AG04449 (cell line): ENCODE results near the gene CFAP97D2.

Experiments
- CTCF ChIA-PET: fragments of 350-600 bp; formaldehyde crosslinking; extraction: SDS; loops from one replicate; lab custom pipeline; 2021; ENCODE audit warnings: antibody characterized with exemption; lab: Yijun Ruan, JAX
- POLR2A ChIA-PET: fragments of 400-600, 350-600 bp; formaldehyde crosslinking; extraction: SDS; loops from one replicate; lab custom pipeline; 2020; ENCODE audit warnings: antibody characterized with exemption, inconsistent platforms; lab: Yijun Ruan, JAX
- DNase-seq: peaks from one replicate; pipeline ENCODE4 v3.0.0-alpha.2; 2010; ENCODE audit warnings: low read depth, low spot score
- H3K4me3 ChIP-seq: 2 replicates; pipeline ENCODE4 v1.5.1; 2011; ENCODE audit warnings: low read depth, mild to moderate bottlenecking, control low read depth, low read length
- TF ChIP-seq, protein P1 (sequence below): IDR thresholded peaks from one replicate; pipeline ENCODE4 v1.5.1; 2011; ENCODE audit warnings: mild to moderate bottlenecking, moderate library complexity, low read length, control low read depth, inconsistent platforms; ENCODE audit not compliant: insufficient read depth; ENCODE audit errors: missing control alignments

CFAP97D2 gene

GRCh38 chr13:114235697-114236096 is 56.6 kb downstream of the CFAP97D2 start:
- DNase-seq = no peak
- ChIA-PET POLR2A (no interaction called here), CTCF (interaction anchor here (1.0 to 1.4 kb wide), 2 partner anchors 11 to 288 kb away, joined by 3 read pairs; no protein-coding TSS in a partner anchor)
- TF ChIP-seq, protein P1, sequence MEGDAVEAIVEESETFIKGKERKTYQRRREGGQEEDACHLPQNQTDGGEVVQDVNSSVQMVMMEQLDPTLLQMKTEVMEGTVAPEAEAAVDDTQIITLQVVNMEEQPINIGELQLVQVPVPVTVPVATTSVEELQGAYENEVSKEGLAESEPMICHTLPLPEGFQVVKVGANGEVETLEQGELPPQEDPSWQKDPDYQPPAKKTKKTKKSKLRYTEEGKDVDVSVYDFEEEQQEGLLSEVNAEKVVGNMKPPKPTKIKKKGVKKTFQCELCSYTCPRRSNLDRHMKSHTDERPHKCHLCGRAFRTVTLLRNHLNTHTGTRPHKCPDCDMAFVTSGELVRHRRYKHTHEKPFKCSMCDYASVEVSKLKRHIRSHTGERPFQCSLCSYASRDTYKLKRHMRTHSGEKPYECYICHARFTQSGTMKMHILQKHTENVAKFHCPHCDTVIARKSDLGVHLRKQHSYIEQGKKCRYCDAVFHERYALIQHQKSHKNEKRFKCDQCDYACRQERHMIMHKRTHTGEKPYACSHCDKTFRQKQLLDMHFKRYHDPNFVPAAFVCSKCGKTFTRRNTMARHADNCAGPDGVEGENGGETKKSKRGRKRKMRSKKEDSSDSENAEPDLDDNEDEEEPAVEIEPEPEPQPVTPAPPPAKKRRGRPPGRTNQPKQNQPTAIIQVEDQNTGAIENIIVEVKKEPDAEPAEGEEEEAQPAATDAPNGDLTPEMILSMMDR = no peak
- peak overlapping the region; percentile 90 for H3K4me3 ChIP-seq

GRCh38 chr13:114236227-114236626 is 57.2 kb downstream of the CFAP97D2 start:
- peak overlapping the region; percentile 90 for H3K4me3 ChIP-seq
- POLR2A ChIA-PET = no interaction called here
- CTCF ChIA-PET = interaction anchor here (1.0 to 1.9 kb wide), 4 partner anchors 10 to 289 kb away, joined by 3 to 7 read pairs (median 3); no protein-coding TSS in a partner anchor
- no peak for DNase-seq
- TF ChIP-seq, protein P1 = no peak

GRCh38 chr13:114237415-114238112 is 58.5 kb downstream of the CFAP97D2 start:
- H3K4me3 ChIP-seq = no peak overlapping the region
- ChIA-PET CTCF (interaction anchor here (1.2 to 1.9 kb wide), 2 partner anchors 8 to 11 kb away, joined by 4 to 7 read pairs; no protein-coding TSS in a partner anchor), POLR2A (no interaction called here)
- TF ChIP-seq, protein P1 = no peak
- DNase-seq = no peak

DNA sequence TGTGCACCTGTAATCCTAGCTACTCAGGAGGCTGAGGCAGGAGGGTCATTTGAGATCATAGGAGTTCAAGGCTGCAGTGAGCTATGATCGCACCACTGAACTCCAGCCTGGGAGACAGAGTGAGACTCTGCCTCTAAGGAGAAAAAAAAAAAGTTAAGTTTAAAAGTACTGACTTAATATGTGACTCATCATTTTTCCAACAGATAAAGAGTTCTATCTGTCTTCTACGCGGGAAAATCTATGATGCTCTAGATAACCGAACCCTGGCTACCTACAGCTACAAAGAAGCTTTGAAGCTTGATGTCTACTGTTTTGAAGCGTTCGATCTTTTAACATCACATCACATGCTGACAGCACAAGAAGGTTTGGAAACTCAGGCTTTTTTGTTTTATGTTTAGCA is 62.9 kb downstream of the CFAP97D2 start:
- H3K4me3 ChIP-seq = no peak overlapping the region
- CTCF ChIA-PET = no interaction called here
- POLR2A ChIA-PET = no interaction called here
- no peak for DNase-seq
- TF ChIP-seq, protein P1 = no peak

DNA sequence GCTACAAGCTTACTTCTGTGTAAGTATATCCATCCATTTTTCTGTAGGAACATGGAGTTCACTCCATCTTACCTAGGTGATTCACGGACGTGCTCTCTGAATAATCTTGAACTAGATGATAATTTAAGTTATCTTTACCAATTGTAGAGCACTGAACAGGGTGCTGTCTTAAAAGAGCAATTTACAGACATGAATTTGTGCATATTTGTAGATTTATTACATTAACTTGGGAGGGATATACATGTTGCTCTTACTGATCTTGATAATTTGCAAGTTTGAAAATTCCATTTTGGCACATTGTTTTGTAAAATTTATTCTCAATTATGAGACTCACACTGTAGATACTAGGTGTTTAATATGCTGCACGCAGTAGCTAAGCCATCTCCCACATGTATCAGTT is 64.9 kb downstream of the CFAP97D2 start:
- ChIA-PET CTCF (no interaction called here), POLR2A (no interaction called here)
- TF ChIP-seq, protein P1 = no peak
- no peak for DNase-seq
- H3K4me3 ChIP-seq = no peak overlapping the region

DNA sequence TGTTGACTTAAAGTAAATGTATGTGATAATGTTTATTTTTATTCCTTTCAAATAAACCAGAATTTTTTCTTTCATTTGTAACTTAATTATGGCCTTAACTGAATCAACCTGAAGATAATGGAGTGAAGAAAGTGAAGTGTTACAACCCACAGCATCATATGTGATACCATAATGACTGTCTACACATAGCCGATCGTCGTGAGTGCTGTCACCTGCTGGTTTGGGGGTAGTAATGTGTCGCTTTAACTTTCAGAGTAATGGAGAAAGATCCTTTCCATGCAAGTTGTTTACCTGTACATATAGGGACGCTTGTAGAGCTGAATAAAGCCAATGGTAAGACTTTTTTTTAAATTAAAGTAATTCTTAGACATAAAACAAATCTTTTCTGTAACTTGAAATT is 65.6 kb downstream of the CFAP97D2 start:
- no peak overlapping the region for H3K4me3 ChIP-seq
- CTCF ChIA-PET = no interaction called here
- TF ChIP-seq, protein P1 = no peak
- POLR2A ChIA-PET = no interaction called here
- DNase-seq = no peak
